C4-2B (cell line): ENCODE data around the gene FURIN.

ENCODE experiments used
- H3K27ac ChIP-seq: fragments of 450-650 bp; 2 replicates; pipeline ENCODE4 v1.5.1; 2017
- ZFX ChIP-seq: fragments of 450-650 bp; IDR thresholded peaks from 2 replicates; pipeline ENCODE4 v1.6.1; 2017
- TF ChIP-seq, protein P1 (sequence below): fragments of 450-650 bp; conservative IDR thresholded peaks from 2 replicates; pipeline ENCODE4 v1.5.1; 2017; ENCODE audit warnings: mild to moderate bottlenecking

FURIN gene

DNA sequence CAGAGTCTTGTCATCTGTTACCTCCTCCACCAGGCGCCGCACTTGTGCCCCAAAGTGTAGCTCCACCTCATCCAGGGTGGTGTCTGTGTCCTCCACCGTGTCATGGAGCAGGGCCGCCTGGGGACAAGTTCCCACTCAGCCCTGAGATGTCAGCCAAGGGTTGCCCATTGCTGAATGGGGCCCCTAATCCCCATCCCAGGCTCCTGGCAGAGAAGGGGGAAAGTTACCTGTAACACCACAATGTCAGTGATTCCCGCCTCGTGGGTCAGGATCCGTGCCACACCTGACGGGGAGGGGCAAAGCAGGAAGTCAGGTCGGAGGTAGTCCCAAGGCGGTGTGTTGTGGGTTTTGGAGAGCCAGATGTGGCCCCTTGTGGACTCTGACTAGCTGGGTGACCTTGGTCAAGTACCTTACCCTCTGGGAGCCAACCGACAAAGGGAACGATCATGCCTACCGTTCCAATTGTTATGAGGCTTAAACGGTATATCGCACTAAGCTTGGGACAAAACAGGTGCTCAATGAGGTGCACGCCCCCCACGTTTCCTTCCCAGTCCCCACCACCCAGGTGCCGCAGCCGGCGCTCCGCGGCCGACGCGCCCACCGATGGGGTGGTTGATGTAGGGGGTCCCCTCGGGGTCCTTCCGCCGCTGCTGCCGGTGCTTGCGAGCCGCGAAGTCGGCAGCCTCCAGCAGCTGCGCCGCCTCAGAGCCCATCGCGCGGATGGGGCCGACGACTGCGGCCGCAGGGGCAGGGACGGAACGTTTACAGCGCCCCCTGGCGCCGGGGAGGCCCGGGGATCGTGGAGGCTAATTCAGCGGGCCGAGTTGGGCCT is 63.7 kb downstream of the FURIN start, which contains the start of gene HDDC3:
TSS of gene HDDC3 (minus strand) at position 722 of the 832 bp plus-strand sequence. CDS start at position 713, 9 bp downstream.
- peak within 1 kb of the TSS; percentile 87 for H3K27ac ChIP-seq
- TF ChIP-seq, protein P1, sequence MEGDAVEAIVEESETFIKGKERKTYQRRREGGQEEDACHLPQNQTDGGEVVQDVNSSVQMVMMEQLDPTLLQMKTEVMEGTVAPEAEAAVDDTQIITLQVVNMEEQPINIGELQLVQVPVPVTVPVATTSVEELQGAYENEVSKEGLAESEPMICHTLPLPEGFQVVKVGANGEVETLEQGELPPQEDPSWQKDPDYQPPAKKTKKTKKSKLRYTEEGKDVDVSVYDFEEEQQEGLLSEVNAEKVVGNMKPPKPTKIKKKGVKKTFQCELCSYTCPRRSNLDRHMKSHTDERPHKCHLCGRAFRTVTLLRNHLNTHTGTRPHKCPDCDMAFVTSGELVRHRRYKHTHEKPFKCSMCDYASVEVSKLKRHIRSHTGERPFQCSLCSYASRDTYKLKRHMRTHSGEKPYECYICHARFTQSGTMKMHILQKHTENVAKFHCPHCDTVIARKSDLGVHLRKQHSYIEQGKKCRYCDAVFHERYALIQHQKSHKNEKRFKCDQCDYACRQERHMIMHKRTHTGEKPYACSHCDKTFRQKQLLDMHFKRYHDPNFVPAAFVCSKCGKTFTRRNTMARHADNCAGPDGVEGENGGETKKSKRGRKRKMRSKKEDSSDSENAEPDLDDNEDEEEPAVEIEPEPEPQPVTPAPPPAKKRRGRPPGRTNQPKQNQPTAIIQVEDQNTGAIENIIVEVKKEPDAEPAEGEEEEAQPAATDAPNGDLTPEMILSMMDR, result peak; percentile 97
- TF ChIP-seq ZFX, result peak; percentile 48

DNA sequence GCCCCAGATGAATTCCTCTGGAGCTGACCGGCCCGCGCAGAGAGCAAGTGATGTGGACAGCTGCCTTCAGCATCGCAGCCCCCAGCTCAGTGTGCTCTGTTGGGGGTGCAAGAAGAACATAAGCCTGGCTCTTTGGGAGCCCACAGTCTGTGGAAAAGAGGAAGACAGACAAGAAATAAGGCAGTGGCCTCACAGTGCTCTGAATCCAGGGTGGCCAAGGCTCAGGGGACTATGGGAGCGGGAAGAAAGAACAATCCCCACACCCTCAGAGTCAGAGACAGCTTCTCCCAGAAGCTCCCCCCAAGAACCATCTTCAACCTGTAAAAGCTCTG is 64.2 kb downstream of the FURIN start:
- peak overlapping the region; percentile 87 for H3K27ac ChIP-seq
- no peak; the same call in 1 of the 2 replicates for TF ChIP-seq ZFX
- TF ChIP-seq, protein P1, result peak; percentile 54
